T47D (cell line): ENCODE results near the gene USP1.

ENCODE experiments used
- DNase-seq, 2 experiments: peaks; one replicate each; pipeline versions ENCODE4 v3.0.0 to v3.0.0-alpha.2; 2011 to 2012; ENCODE audit warnings: low read depth in 1 of 2, low spot score in 1 of 2
- JUND ChIP-seq: IDR thresholded peaks from 2 replicates; pipeline ENCODE4 v1.6.1; 2012; ENCODE audit warnings: low read depth
- in situ Hi-C: cut with HindIII; loops from 2 replicates; pipeline ENCODE4 v1.10.0; 2016; ENCODE audit warnings: low sequenced_read_pairs, low pct_unique_long_range_greater_than_20kb

Gene USP1

DNA sequence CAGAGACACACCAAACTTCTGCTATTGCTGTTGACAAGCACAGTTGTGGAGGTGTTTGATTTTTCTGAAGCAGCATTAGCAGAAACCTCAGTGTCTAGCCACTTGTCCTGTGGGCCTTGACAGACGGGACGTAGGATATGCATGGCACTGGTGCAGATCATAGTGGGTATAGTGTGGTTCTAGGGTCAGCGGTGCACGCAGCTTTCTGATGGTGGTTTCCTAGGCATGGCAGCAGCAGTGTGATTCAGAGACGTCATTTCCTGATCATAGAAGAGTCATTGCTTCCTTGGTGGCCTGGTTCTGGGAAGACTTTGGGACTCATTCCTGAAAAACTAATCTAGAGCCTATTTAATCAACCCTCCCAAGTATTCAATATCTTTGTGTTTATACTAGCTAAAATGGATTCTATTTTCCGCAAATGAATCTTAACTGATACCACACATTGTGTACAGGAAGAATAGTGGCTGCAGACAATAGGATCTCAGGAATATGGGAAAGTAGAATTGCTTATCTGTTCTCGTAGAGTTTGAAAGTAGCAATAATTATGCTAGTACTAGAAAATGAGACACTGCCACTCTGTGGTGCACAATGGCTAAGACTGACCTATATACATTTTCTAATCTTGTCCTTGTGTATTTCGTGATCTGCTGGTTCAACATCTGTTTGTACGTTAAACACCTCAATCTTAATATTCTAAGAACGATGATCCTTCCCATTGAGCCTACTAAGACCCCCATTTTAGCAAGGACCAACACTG, 2.8 kb upstream of the USP1 start:
- in situ Hi-C loops, result no loop called here
- no peak for DNase-seq
- no peak for TF ChIP-seq JUND

DNA sequence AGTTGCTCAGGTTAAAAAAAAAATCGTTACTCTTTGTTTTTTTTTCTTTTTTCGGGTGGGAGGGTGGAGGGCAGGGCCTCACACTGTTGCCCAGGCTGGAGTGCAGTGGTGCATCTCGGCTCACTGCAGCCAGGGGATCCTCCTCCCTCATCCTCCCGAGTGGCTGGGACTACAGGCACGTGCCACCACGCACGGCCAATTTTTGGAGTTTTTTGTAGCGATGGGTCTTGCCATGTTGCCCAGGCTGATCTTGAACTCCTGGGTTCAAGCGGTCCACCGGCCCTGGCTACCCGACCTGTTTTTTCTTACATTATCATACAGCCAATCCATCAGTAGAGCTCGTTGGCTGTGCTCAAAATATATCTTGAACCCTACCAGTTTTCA, 2.2 kb upstream of the USP1 start:
- TF ChIP-seq JUND, result no peak
- DNase-seq, result no peak
- in situ Hi-C loops, result no loop called here

- in situ Hi-C loops, result no loop called here
- TF ChIP-seq JUND, result no peak
- DNase-seq, result no peak
Measured at GRCh38 chr1:62435231-62436038, 1.4 kb upstream of the USP1 start.

DNA sequence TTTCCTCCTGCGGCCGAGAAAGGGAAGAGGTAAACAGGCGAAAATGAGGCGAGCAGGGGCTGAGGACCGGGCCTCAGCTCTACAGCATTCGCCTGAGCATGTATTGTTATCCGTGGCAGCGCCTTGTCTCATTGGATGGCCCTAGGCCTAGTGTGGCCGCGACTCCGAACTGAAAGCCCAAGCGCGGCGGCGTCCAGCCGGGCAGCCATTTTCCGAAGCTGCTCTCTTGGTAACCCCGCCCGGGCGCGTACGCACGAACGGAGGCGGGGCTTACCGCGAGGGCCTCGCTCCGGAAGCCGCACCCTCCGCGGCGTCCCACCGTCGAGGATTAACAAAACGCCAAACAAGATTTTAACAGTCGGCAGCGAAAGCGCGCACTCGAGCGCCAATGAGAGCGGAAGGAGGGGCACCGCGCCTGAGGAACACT, 797 bp upstream of the USP1 start:
- DNase-seq, result no peak
- TF ChIP-seq JUND, result no peak
- in situ Hi-C loops, result no loop called here

DNA sequence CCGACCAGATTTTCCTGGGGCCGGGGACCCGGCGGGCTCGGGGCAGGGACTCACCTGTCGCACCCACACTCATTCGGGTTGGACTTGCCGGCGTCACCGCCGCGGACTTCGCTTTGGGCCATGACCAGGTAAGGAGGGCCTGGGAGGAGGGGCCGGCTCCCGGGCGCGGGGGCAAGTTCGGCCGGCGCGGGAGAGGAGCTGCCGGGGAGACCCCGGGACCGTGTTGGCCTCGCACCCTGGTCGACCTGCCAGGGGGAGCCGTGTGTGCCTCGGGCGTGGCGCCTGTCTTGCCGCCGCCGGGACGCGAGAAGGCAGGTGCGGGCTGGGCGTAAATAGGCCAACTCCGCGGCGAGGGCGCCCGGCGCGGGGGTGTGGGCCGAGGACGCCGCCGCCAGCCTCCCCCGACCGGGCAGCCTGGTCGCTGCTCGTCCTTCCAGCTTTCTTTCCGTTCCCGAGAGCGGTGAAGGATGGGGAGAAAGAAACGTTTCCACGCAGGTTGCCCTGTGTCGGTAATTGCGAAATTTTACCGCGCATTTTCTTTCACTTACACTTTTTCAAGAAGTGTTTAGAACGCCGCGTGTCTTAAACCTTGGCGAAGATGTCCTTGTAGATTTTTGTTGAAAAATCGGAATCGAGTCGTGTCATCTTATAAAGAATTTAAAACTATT, 558 bp downstream of the USP1 start:
- no peak for TF ChIP-seq JUND
- no peak for DNase-seq
- in situ Hi-C loops, result no loop called here

- in situ Hi-C loops, result no loop called here
- no peak for DNase-seq
- TF ChIP-seq JUND, result no peak
Measured at GRCh38 chr1:62438163-62438562, 1.3 kb downstream of the USP1 start.

- DNase-seq, result no peak
- no peak for TF ChIP-seq JUND
- in situ Hi-C loops, result no loop called here
Measured at GRCh38 chr1:62439652-62440371, 3.0 kb downstream of the USP1 start.

DNA sequence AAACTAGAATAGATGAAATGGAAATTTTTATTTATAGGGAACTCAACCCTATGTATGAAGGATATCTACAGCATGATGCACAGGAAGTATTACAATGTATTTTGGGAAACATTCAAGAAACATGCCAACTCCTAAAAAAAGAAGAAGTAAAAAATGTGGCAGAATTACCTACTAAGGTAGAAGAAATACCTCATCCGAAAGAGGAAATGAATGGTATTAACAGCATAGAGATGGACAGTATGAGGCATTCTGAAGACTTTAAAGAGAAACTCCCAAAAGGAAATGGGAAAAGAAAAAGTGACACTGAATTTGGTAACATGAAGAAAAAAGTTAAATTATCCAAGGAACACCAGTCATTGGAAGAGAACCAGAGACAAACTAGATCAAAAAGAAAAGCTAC, 7.9 kb downstream of the USP1 start:
- DNase-seq, result no peak
- in situ Hi-C loops, result no loop called here
- no peak for TF ChIP-seq JUND

GRCh38 chr1:62448221-62448933, 11.5 kb downstream of the USP1 start:
- DNase-seq, result no peak
- in situ Hi-C loops, result no loop called here
- TF ChIP-seq JUND, result no peak

DNA sequence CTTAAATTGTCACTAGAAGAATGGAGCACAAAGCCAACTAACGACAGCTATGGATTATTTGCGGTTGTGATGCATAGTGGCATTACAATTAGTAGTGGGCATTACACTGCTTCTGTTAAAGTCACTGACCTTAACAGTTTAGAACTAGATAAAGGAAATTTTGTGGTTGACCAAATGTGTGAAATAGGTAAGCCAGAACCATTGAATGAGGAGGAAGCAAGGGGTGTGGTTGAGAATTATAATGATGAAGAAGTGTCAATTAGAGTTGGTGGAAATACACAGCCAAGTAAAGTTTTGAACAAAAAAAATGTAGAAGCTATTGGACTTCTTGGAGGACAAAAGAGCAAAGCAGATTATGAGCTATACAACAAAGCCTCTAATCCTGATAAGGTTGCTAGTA, 13.5 kb downstream of the USP1 start:
- no peak for TF ChIP-seq JUND
- DNase-seq, result no peak
- in situ Hi-C loops, result no loop called here

DNA sequence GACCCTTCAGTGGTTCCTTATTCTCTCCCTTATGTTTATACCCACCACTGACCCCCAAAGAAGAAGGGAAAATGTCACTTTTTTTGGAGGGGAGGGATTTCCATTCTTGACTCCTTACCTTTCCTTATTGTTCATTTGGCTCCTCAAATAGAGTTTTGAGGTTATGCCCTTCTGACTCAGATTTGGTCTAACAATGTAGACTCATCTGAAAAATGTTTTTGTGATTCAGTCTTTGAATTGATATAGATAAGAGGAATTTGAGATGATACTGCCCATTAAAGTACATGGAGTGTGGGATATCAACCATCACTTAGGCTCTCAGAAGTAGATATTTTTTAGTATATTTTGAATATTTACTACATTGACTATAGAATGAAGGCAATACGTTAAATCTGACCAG, 16.1 kb downstream of the USP1 start:
- no peak for DNase-seq
- in situ Hi-C loops, result no loop called here
- no peak for TF ChIP-seq JUND

GRCh38 chr1:62457955-62458354, 21.1 kb downstream of the USP1 start:
- no peak for DNase-seq
- in situ Hi-C loops, result no loop called here
- no peak for TF ChIP-seq JUND
